Endodermal cell (in vitro differentiated cells): Measurements from ENCODE around the gene MMP11. TPM values are rescaled to one million over a fixed set of nuclear protein-coding genes. Genes with fewer than 3 reads are reported as not detected.

ENCODE experiments used
- DNase-seq: peaks from one replicate; pipeline ENCODE4 v3.0.0-alpha.2; 2017
- H3K27ac ChIP-seq: 2 replicates; pipeline ENCODE4 v1.5.1; 2013; ENCODE audit warnings: mild to moderate bottlenecking, low read depth, low read length, moderate library complexity
- H3K27me3 ChIP-seq: 2 replicates; pipeline ENCODE4 v1.6.1; 2013; ENCODE audit warnings: mild to moderate bottlenecking, low read length, moderate library complexity; ENCODE audit not compliant: insufficient read depth, control insufficient read depth, poor library complexity, severe bottlenecking
- H3K36me3 ChIP-seq: 2 replicates; pipeline ENCODE4 v1.7.0; 2013; ENCODE audit warnings: mild to moderate bottlenecking, low read length, moderate library complexity; ENCODE audit not compliant: control insufficient read depth, insufficient read depth
- H3K4me1 ChIP-seq: one replicate; pipeline ENCODE4 v1.7.0; 2013; ENCODE audit warnings: low read length; ENCODE audit not compliant: control insufficient read depth, insufficient read depth
- H3K4me3 ChIP-seq: 2 replicates; pipeline ENCODE4 v1.5.1; 2013; ENCODE audit warnings: mild to moderate bottlenecking, low read length, moderate library complexity
- H3K9ac ChIP-seq: 2 replicates; pipeline ENCODE4 v1.6.1; 2013; ENCODE audit warnings: mild to moderate bottlenecking, low read length, moderate library complexity; ENCODE audit not compliant: poor library complexity, severe bottlenecking; ENCODE audit errors: extremely low read depth
- H3K9me3 ChIP-seq: 2 replicates; pipeline ENCODE4 v1.6.1; 2013; ENCODE audit warnings: mild to moderate bottlenecking, low read length, moderate library complexity; ENCODE audit not compliant: control insufficient read depth
- H3K27ac Mint-ChIP-seq: 2 replicates; pipeline ENCODE4 v1.8.0; 2020; ENCODE audit warnings: mixed read lengths
- H3K27me3 Mint-ChIP-seq: 2 replicates; pipeline ENCODE4 v1.8.0; 2021; ENCODE audit warnings: mild to moderate bottlenecking, mixed read lengths; ENCODE audit not compliant: insufficient read depth
- H3K36me3 Mint-ChIP-seq: 2 replicates; pipeline ENCODE4 v1.8.0; 2020; ENCODE audit warnings: low read depth, mixed read lengths
- H3K4me1 Mint-ChIP-seq: 2 replicates; pipeline ENCODE4 v1.8.0; 2020; ENCODE audit warnings: mixed read lengths
- H3K4me3 Mint-ChIP-seq: 2 replicates; pipeline ENCODE4 v1.8.0; 2020; ENCODE audit warnings: mild to moderate bottlenecking, moderate library complexity, mixed read lengths
- H3K9me3 Mint-ChIP-seq: 2 replicates; pipeline ENCODE4 v1.8.0; 2020; ENCODE audit warnings: mild to moderate bottlenecking, mixed read lengths
- CTCF ChIP-seq: fragments of 200-600 bp; sonication (generic); conservative IDR thresholded peaks from 2 replicates; pipeline ENCODE4 v1.5.0; 2021; ENCODE audit warnings: antibody characterized with exemption, mild to moderate bottlenecking
- WGBS, 2 experiments: methylation state at CpG; one replicate each; pipeline versions ENCODE4 v1.1.5 to v1.1.7; 2013; ENCODE audit warnings: missing lambda C conversion rate in 2 of 2, mixed read lengths in 1 of 2; ENCODE audit not compliant: insufficient coverage in 1 of 2, insufficient read length in 1 of 2; 5-methylcytosine and 5-hydroxymethylcytosine counted together
- total RNA-seq, 2 donors: library from RNA; stranded (reverse); fragmentation: NEBNext Ultra II Directional in 1 of 2; extraction: Animal tissue kit (Norgen Biotek cat#: 25700) in 1 of 2; gene quantifications; 2 replicates in 1 of 2; 3 replicates in 1 of 2; pipeline ENCODE4 v1.2.1, GENCODE V29; 2021

The MMP11 gene
- total RNA-seq, 2 donors from 2014 or later: 9.7 to 14.3 TPM

- WGBS, 2 experiments: 97 to 98% methylated on average over 13 to 14 of the region's 14 CpGs
- peaks cover 17% of the 10 kb centered on the region for H3K9me3 Mint-ChIP-seq
- H3K9me3 ChIP-seq: no peaks in the 10 kb centered on the region
- peaks cover 20% of the 10 kb centered on the region for H3K36me3 ChIP-seq
- no peak overlapping the region for H3K27ac Mint-ChIP-seq
- no peak overlapping the region for H3K4me3 ChIP-seq
- no peaks in the 10 kb centered on the region for H3K27me3 ChIP-seq
- peaks cover 41% of the 10 kb centered on the region for H3K36me3 Mint-ChIP-seq
- no peak overlapping the region for H3K9ac ChIP-seq
- no peak for TF ChIP-seq CTCF
- DNase-seq: no peak
- H3K27ac ChIP-seq: no peak overlapping the region
- no peaks in the 10 kb centered on the region for H3K4me1 Mint-ChIP-seq
- H3K4me1 ChIP-seq: no peaks in the 10 kb centered on the region
- H3K27me3 Mint-ChIP-seq: no peaks in the 10 kb centered on the region
- H3K4me3 Mint-ChIP-seq: no peak overlapping the region
Observed at GRCh38 chr22:23744485-23744884, 28.2 kb upstream of the MMP11 start.

GRCh38 chr22:23745791-23746190 lies 26.9 kb upstream of the MMP11 start:
- no peak overlapping the region for H3K9ac ChIP-seq
- WGBS, 2 experiments: 93% methylated on average over 6 of the region's 6 CpGs; no CpG with 5 or more reads in 1 of the 2 experiments
- Mint-ChIP-seq H3K36me3 (peaks cover 39% of the 10 kb centered on the region), H3K27ac (no peak overlapping the region), H3K27me3 (no peaks in the 10 kb centered on the region), H3K9me3 (peaks cover 17% of the 10 kb centered on the region), H3K4me1 (peaks cover 10% of the 10 kb centered on the region), H3K4me3 (no peak overlapping the region)
- no peaks in the 10 kb centered on the region for H3K27me3 ChIP-seq
- no peak overlapping the region for H3K27ac ChIP-seq
- no peak overlapping the region for H3K4me3 ChIP-seq
- no peak for DNase-seq
- H3K9me3 ChIP-seq: no peaks in the 10 kb centered on the region
- H3K36me3 ChIP-seq: peaks cover 20% of the 10 kb centered on the region
- TF ChIP-seq CTCF: no peak
- no peaks in the 10 kb centered on the region for H3K4me1 ChIP-seq

- Mint-ChIP-seq H3K27ac (no peak overlapping the region), H3K27me3 (no peaks in the 10 kb centered on the region), H3K36me3 (peaks cover 15% of the 10 kb centered on the region), H3K9me3 (peaks cover 4% of the 10 kb centered on the region), H3K4me3 (peak overlapping the region; percentile 65), H3K4me1 (peaks cover 10% of the 10 kb centered on the region)
- DNase-seq: no peak
- Histone ChIP-seq H3K9me3 (no peaks in the 10 kb centered on the region), H3K4me3 (peak overlapping the region; percentile 93), H3K27ac (no peak overlapping the region), H3K36me3 (peaks cover 4% of the 10 kb centered on the region), H3K27me3 (no peaks in the 10 kb centered on the region), H3K9ac (no peak overlapping the region), H3K4me1 (no peaks in the 10 kb centered on the region)
- no peak for TF ChIP-seq CTCF
- WGBS, 2 experiments: 94 to 97% methylated on average over 12 of the region's 12 CpGs
Observed at GRCh38 chr22:23749841-23750301, 22.8 kb upstream of the MMP11 start.
